ENCODE results near the gene RAD23B. TPM values are rescaled to one million over a fixed set of nuclear protein-coding genes. Genes with fewer than 3 reads are reported as not detected.

RAD23B gene
- polyA plus RNA-seq (2011; rRNA removed) (206 and 229 TPM in 2 replicates), polyA minus RNA-seq (2011; rRNA and poly(A)+ RNA removed) (191 and 335 TPM in 2 replicates)

DNA sequence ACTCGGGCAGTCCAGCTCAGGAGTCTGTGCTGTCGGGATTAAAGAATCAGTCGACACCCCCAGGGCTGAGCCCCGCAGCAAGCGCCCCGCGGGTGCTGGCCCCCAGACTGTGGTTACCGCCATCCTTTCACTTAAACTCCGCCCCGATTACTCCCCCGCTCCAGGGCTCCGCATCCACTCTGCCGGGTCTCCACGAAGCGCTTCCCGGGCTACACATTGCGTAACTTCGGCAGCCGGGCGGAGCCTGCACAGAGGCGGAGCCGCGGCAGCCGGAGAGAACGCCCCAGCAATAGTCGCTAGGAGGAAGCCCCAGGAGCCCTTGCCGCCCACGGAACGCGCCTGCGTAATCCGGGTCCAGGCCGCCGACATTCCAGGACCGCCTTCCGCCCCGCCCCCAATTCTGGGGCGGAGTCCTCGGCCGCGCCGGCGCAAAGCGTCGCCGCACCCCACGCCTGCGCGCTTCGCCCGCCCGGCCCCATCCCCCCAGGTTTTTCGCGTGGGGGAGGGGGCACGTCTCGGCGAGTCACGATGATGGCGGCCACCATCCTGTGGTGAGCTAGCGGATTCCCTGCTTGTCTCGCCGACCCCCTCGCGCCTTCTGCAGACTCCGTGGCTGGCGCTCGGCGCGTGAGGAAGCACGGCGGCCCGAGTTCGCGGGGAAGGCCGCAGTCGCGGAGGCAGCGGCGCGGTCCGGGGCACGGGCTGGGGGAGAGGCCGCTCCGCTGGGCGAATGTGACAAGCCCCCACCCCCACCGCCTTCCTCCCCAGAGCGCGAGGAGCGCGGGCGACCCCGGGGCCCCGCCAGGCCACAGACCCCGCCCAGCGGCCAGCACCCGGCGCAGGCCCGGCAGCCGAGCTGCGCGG, at the start of gene RAD23B:
TSS of gene RAD23B (plus strand) at position 521 of the 864 bp plus-strand sequence. CDS start 351 bp downstream, outside the sequence.
- no peaks in the 10 kb centered on the region for H3K27me3 ChIP-seq (ENCODE audit: control insufficient read depth, insufficient read depth, low read length)
- DNase-seq (ENCODE audit: low read depth) = peak; percentile 89
- POLR2A ChIA-PET = interaction anchor here (0.6 kb wide), 2 partner anchors 503 to 1861 kb away, joined by 3 read pairs; no protein-coding TSS in a partner anchor
- peak within 1 kb of the TSS; percentile 93 for H3K4me3 ChIP-seq (ENCODE audit: low read depth, low read length)
- TF ChIP-seq, protein P1, sequence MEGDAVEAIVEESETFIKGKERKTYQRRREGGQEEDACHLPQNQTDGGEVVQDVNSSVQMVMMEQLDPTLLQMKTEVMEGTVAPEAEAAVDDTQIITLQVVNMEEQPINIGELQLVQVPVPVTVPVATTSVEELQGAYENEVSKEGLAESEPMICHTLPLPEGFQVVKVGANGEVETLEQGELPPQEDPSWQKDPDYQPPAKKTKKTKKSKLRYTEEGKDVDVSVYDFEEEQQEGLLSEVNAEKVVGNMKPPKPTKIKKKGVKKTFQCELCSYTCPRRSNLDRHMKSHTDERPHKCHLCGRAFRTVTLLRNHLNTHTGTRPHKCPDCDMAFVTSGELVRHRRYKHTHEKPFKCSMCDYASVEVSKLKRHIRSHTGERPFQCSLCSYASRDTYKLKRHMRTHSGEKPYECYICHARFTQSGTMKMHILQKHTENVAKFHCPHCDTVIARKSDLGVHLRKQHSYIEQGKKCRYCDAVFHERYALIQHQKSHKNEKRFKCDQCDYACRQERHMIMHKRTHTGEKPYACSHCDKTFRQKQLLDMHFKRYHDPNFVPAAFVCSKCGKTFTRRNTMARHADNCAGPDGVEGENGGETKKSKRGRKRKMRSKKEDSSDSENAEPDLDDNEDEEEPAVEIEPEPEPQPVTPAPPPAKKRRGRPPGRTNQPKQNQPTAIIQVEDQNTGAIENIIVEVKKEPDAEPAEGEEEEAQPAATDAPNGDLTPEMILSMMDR (IDR thresholded peaks at IDR 0.05; ENCODE audit: insufficient read depth, low read depth, low read length) = no peak
- H3K36me3 ChIP-seq (ENCODE audit: control insufficient read depth, insufficient read depth, low read length) = no peaks in the 10 kb centered on the region
- CTCF ChIA-PET = interaction anchor here (1.0 to 1.8 kb wide), 2 partner anchors 10 to 13 kb away, joined by 4 to 6 read pairs; no protein-coding TSS in a partner anchor

GRCh38 chr9:107235765-107236442, 47.2 kb upstream of the RAD23B start:
- POLR2A ChIA-PET = no interaction called here
- Histone ChIP-seq H3K36me3 (ENCODE audit: control insufficient read depth, insufficient read depth, low read length) (no peaks in the 10 kb centered on the region), H3K27me3 (ENCODE audit: control insufficient read depth, insufficient read depth, low read length) (0 out of 2 replicates have a peak, but pooled peaks cover 1% of the 10 kb centered on the region), H3K4me3 (ENCODE audit: low read depth, low read length) (no peak overlapping the region)
- TF ChIP-seq, protein P1 (IDR thresholded peaks at IDR 0.05; ENCODE audit: insufficient read depth, low read depth, low read length) = no peak
- CTCF ChIA-PET = interaction anchor here (0.9 to 1.3 kb wide), 2 partner anchors 9 to 222 kb away, joined by 3 read pairs; no protein-coding TSS in a partner anchor
- DNase-seq (ENCODE audit: low read depth) = no peak

- DNase-seq (ENCODE audit: low read depth) = no peak
- H3K4me3 ChIP-seq (ENCODE audit: low read depth, low read length) = no peak overlapping the region
- ChIA-PET CTCF (interaction anchor here (1.3 kb wide), 1 partner anchor 104 kb away, joined by 4 read pairs; no protein-coding TSS in a partner anchor), POLR2A (no interaction called here)
- no peaks in the 10 kb centered on the region for H3K36me3 ChIP-seq (ENCODE audit: control insufficient read depth, insufficient read depth, low read length)
- TF ChIP-seq, protein P1 (IDR thresholded peaks at IDR 0.05; ENCODE audit: insufficient read depth, low read depth, low read length) = no peak
- H3K27me3 ChIP-seq (ENCODE audit: control insufficient read depth, insufficient read depth, low read length) = no peaks in the 10 kb centered on the region
These were observed 45.2 kb upstream of the RAD23B start for GRCh38 chr9:107237873-107238272.

- ChIA-PET CTCF (interaction anchor here (0.7 to 3.4 kb wide), 8 partner anchors 9 to 185 kb away, joined by 3 to 27 read pairs (median 3); no protein-coding TSS in a partner anchor), POLR2A (no interaction called here)
- Histone ChIP-seq H3K36me3 (ENCODE audit: control insufficient read depth, insufficient read depth, low read length) (no peaks in the 10 kb centered on the region), H3K27me3 (ENCODE audit: control insufficient read depth, insufficient read depth, low read length) (no peaks in the 10 kb centered on the region), H3K4me3 (ENCODE audit: low read depth, low read length) (no peak overlapping the region)
- no peak for DNase-seq (ENCODE audit: low read depth)
- TF ChIP-seq, protein P1 (IDR thresholded peaks at IDR 0.05; ENCODE audit: insufficient read depth, low read depth, low read length) = no peak
These were observed 43.6 kb upstream of the RAD23B start for GRCh38 chr9:107239474-107239873.

- POLR2A ChIA-PET = no interaction called here
- H3K36me3 ChIP-seq (ENCODE audit: control insufficient read depth, insufficient read depth, low read length) = no peaks in the 10 kb centered on the region
- DNase-seq (ENCODE audit: low read depth) = no peak
- no peaks in the 10 kb centered on the region for H3K27me3 ChIP-seq (ENCODE audit: control insufficient read depth, insufficient read depth, low read length)
- CTCF ChIA-PET = interaction anchor here (1.3 to 3.4 kb wide), 4 partner anchors 11 to 101 kb away, joined by 3 to 27 read pairs (median 5); no protein-coding TSS in a partner anchor
- H3K4me3 ChIP-seq (ENCODE audit: low read depth, low read length) = no peak overlapping the region
- TF ChIP-seq, protein P1 (IDR thresholded peaks at IDR 0.05; ENCODE audit: insufficient read depth, low read depth, low read length) = no peak
These were observed 42.8 kb upstream of the RAD23B start for GRCh38 chr9:107240260-107240659.
